H9 (cell line): ENCODE measurements around the gene GPC6. TPM values are rescaled to one million over a fixed set of nuclear protein-coding genes. Genes with fewer than 3 reads are reported as not detected.

Experiments
- DNase-seq: peaks from one replicate; pipeline ENCODE4 v3.0.0-alpha.2; 2017
- H2AFZ ChIP-seq: one replicate; pipeline ENCODE4 v1.6.1; 2013; ENCODE audit warnings: mild to moderate bottlenecking, low read length, control low read depth, moderate library complexity
- H2AK5ac ChIP-seq: 2 replicates; pipeline ENCODE4 v1.6.1; 2013; ENCODE audit warnings: low read length, control low read depth, mixed read lengths; ENCODE audit not compliant: insufficient read length
- H2BK120ac ChIP-seq: one replicate; pipeline ENCODE4 v1.6.1; 2013; ENCODE audit warnings: low read depth, mild to moderate bottlenecking, low read length, control low read depth, inconsistent platforms; ENCODE audit not compliant: poor library complexity, severe bottlenecking
- H2BK12ac ChIP-seq: 2 replicates; pipeline ENCODE4 v1.6.1; 2013; ENCODE audit warnings: low read length, control low read depth, mixed read lengths, low read depth; ENCODE audit not compliant: insufficient read length
- H2BK15ac ChIP-seq: 2 replicates; pipeline ENCODE4 v1.6.1; 2013; ENCODE audit warnings: low read depth, low read length, control low read depth
- H2BK20ac ChIP-seq: one replicate; pipeline ENCODE4 v1.6.1; 2013; ENCODE audit warnings: low read depth, mild to moderate bottlenecking, low read length, control low read depth, inconsistent platforms; ENCODE audit not compliant: poor library complexity, severe bottlenecking
- H2BK5ac ChIP-seq: 2 replicates; pipeline ENCODE4 v1.6.1; 2013; ENCODE audit warnings: low read length, control low read depth, mixed read lengths; ENCODE audit not compliant: insufficient read length
- H3K14ac ChIP-seq: 2 replicates; pipeline ENCODE4 v1.6.1; 2013; ENCODE audit warnings: low read length, control low read depth; ENCODE audit not compliant: insufficient read depth
- H3K18ac ChIP-seq: 2 replicates; pipeline ENCODE4 v1.6.1; 2013; ENCODE audit warnings: low read depth, mild to moderate bottlenecking, mixed read lengths, low read length, control low read depth; ENCODE audit not compliant: insufficient read length
- H3K23ac ChIP-seq: 2 replicates; pipeline ENCODE4 v1.6.1; 2013; ENCODE audit warnings: low read length, control low read depth, mixed read lengths, low read depth; ENCODE audit not compliant: insufficient read length
- H3K23me2 ChIP-seq: 2 replicates; pipeline ENCODE4 v1.6.1; 2013; ENCODE audit warnings: low read depth, mild to moderate bottlenecking, mixed read lengths, low read length, control low read depth; ENCODE audit not compliant: insufficient read length, poor library complexity, severe bottlenecking
- H3K27ac ChIP-seq: 2 replicates; pipeline ENCODE4 v1.5.1; 2013; ENCODE audit warnings: low read length, control low read depth, mixed read lengths, low read depth; ENCODE audit not compliant: insufficient read length
- H3K27me3 ChIP-seq: 2 replicates; pipeline ENCODE4 v1.6.1; 2013; ENCODE audit warnings: low read length, control low read depth, inconsistent platforms; ENCODE audit not compliant: insufficient read depth
- H3K4ac ChIP-seq: 2 replicates; pipeline ENCODE4 v1.6.1; 2013; ENCODE audit warnings: low read depth, mild to moderate bottlenecking, control low read depth, inconsistent platforms, low read length, moderate library complexity
- H3K4me1 ChIP-seq: 2 replicates; pipeline ENCODE4 v1.6.1; 2013; ENCODE audit warnings: low read length, control low read depth, inconsistent platforms; ENCODE audit not compliant: insufficient read depth
- H3K4me2 ChIP-seq: 2 replicates; pipeline ENCODE4 v1.6.1; 2013; ENCODE audit warnings: low read length, control low read depth, mixed read lengths; ENCODE audit not compliant: insufficient read length, insufficient read depth
- H3K56ac ChIP-seq: 2 replicates; pipeline ENCODE4 v1.6.1; 2013; ENCODE audit warnings: low read depth, mild to moderate bottlenecking, mixed read lengths, low read length, control low read depth; ENCODE audit not compliant: insufficient read length
- H3K79me1 ChIP-seq: 2 replicates; pipeline ENCODE4 v1.6.1; 2013; ENCODE audit warnings: low read depth, mild to moderate bottlenecking, moderate library complexity, low read length, control low read depth, inconsistent platforms; ENCODE audit not compliant: insufficient read depth, poor library complexity, severe bottlenecking
- H3K79me2 ChIP-seq: 2 replicates; pipeline ENCODE4 v1.6.1; 2013; ENCODE audit warnings: low read length, control low read depth, inconsistent platforms; ENCODE audit not compliant: insufficient read depth
- H3K9ac ChIP-seq: 2 replicates; pipeline ENCODE4 v1.6.1; 2013; ENCODE audit warnings: low read length, control low read depth, mixed read lengths; ENCODE audit not compliant: insufficient read length; ENCODE audit errors: extremely low read depth
- H3K9me3 ChIP-seq: one replicate; pipeline ENCODE4 v1.6.1; 2013; ENCODE audit warnings: low read depth, low read length, inconsistent platforms; ENCODE audit not compliant: control insufficient read depth
- H3T11ph ChIP-seq: one replicate; pipeline ENCODE4 v1.6.1; 2013; ENCODE audit warnings: mild to moderate bottlenecking, low read length, control low read depth, inconsistent platforms
- H4K20me1 ChIP-seq: one replicate; pipeline ENCODE4 v1.6.1; 2013; ENCODE audit not compliant: control insufficient read depth, insufficient read length, insufficient read depth
- H4K5ac ChIP-seq: 2 replicates; pipeline ENCODE4 v1.6.1; 2013; ENCODE audit warnings: low read depth, mild to moderate bottlenecking, mixed read lengths, low read length, control low read depth; ENCODE audit not compliant: insufficient read length
- H4K8ac ChIP-seq: replicated peaks from 2 replicates; pipeline ENCODE4 v1.6.1; 2013; ENCODE audit warnings: low read length, control low read depth, mixed read lengths, low read depth; ENCODE audit not compliant: insufficient read length
- H4K91ac ChIP-seq: 2 replicates; pipeline ENCODE4 v1.6.1; 2013; ENCODE audit warnings: low read depth, mild to moderate bottlenecking, moderate library complexity, mixed read lengths, low read length, control low read depth; ENCODE audit not compliant: insufficient read length
- H3K27ac Mint-ChIP-seq, 3 experiments: 2 replicates in 2 of 3; 3 replicates in 1 of 3; pipeline ENCODE4 v1.8.0; 2020 to 2021; ENCODE audit warnings: mixed read lengths in 3 of 3, mild to moderate bottlenecking in 1 of 3, moderate library complexity in 1 of 3
- H3K27me3 Mint-ChIP-seq: 2 replicates; pipeline ENCODE4 v1.8.0; 2021; ENCODE audit warnings: low read depth, mild to moderate bottlenecking, moderate library complexity, mixed read lengths
- H3K36me3 Mint-ChIP-seq, 3 experiments: 2 replicates in 2 of 3; 3 replicates in 1 of 3; pipeline ENCODE4 v1.8.0; 2020 to 2021; ENCODE audit warnings: low read depth in 3 of 3, mixed read lengths in 3 of 3; ENCODE audit not compliant: insufficient read depth in 1 of 3
- H3K4me1 Mint-ChIP-seq, 2 experiments: 2 replicates each; pipeline ENCODE4 v1.8.0; 2020; ENCODE audit warnings: mixed read lengths in 2 of 2
- H3K4me3 Mint-ChIP-seq, 2 experiments: 2 replicates in 1 of 2; 3 replicates in 1 of 2; pipeline ENCODE4 v1.8.0; 2020 to 2021; ENCODE audit warnings: mild to moderate bottlenecking in 2 of 2, mixed read lengths in 2 of 2, moderate library complexity in 1 of 2
- H3K9me3 Mint-ChIP-seq, 2 experiments: 2 replicates in 1 of 2; 3 replicates in 1 of 2; pipeline ENCODE4 v1.8.0; 2020; ENCODE audit warnings: mild to moderate bottlenecking in 2 of 2, mixed read lengths in 2 of 2, moderate library complexity in 1 of 2
- CTCF ChIP-seq: fragments of 200-600 bp; sonication (generic); conservative IDR thresholded peaks from 3 replicates; pipeline ENCODE4 v1.8.0; 2021; ENCODE audit warnings: antibody characterized with exemption, mild to moderate bottlenecking
- WGBS: extraction: QIAGEN DNeasy Blood & Tissue Kit; methylation state at CpG from one replicate; pipeline ENCODE4 v1.1.7; 2013; ENCODE audit warnings: missing lambda C conversion rate, low lambda C conversion rate, mixed read lengths; ENCODE audit not compliant: insufficient read length; ENCODE audit errors: extremely low coverage; 5-methylcytosine and 5-hydroxymethylcytosine counted together
- total RNA-seq: library from RNA; stranded (reverse); gene quantifications from 2 replicates; pipeline ENCODE4 v1.2.1, GENCODE V29; 2021

Gene GPC6
- total RNA-seq, 1 experiment from 2014 or later: 15.6 TPM

GRCh38 chr13:94329754-94330551 lies 1103.3 kb downstream of the GPC6 start:
- H3K14ac ChIP-seq: no peak overlapping the region
- H3K4ac ChIP-seq: no peak overlapping the region
- H3K9me3 Mint-ChIP-seq: no peaks in the 10 kb centered on the region
- H3K27me3 Mint-ChIP-seq: no peaks in the 10 kb centered on the region; the same call in 1 of the 2 replicates
- H2AK5ac ChIP-seq: no peak overlapping the region
- TF ChIP-seq CTCF: no peak
- H3K23me2 ChIP-seq: no peaks in the 10 kb centered on the region
- H4K5ac ChIP-seq: no peak overlapping the region
- H3K4me1 ChIP-seq: peaks cover 4% of the 10 kb centered on the region; the same call in 1 of the 2 replicates
- H2AFZ ChIP-seq: no peak overlapping the region
- no peak overlapping the region for H3K56ac ChIP-seq
- WGBS: no CpG with 5 or more reads among the region's 7 CpGs
- H3K9ac ChIP-seq: no peak overlapping the region
- no peaks in the 10 kb centered on the region for H3K36me3 Mint-ChIP-seq
- H3K79me1 ChIP-seq: no peaks in the 10 kb centered on the region
- H3K18ac ChIP-seq: no peak overlapping the region
- no peak overlapping the region for H2BK120ac ChIP-seq
- H3T11ph ChIP-seq: no peak overlapping the region
- H3K4me1 Mint-ChIP-seq: peaks cover 9% of the 10 kb centered on the region in 2 experiments
- H3K27me3 ChIP-seq: no peaks in the 10 kb centered on the region
- H3K23ac ChIP-seq: no peak overlapping the region
- H2BK15ac ChIP-seq: no peak overlapping the region
- no peak overlapping the region for H2BK12ac ChIP-seq
- no peak overlapping the region for H2BK5ac ChIP-seq
- H3K4me3 Mint-ChIP-seq: no peak overlapping the region
- no peak for DNase-seq
- no peak overlapping the region for H4K8ac ChIP-seq
- H3K9me3 ChIP-seq: no peaks in the 10 kb centered on the region
- H3K79me2 ChIP-seq: no peaks in the 10 kb centered on the region
- no peak overlapping the region for H4K91ac ChIP-seq
- no peak overlapping the region for H3K27ac ChIP-seq
- no peak overlapping the region for H3K4me2 ChIP-seq
- no peaks in the 10 kb centered on the region for H4K20me1 ChIP-seq
- H3K27ac Mint-ChIP-seq: no peak overlapping the region
- no peak overlapping the region for H2BK20ac ChIP-seq
